Mucosa of descending colon (tissue), 3 donors: ENCODE measurements around the gene CEP290. TPM values are rescaled to one million over a fixed set of nuclear protein-coding genes. Genes with fewer than 3 reads are reported as not detected.
"Not testable (repeated sequence)": the region's sequence is repeated elsewhere in the genome, so short reads cannot be mapped to it uniquely, and the experiment has no call there.

Experiments
- ATAC-seq: fragments of 200-7000 bp; cut with Tn5 transposase; one replicate; pipeline ENCODE4 v1.9.1; 2020; ENCODE audit warnings: mild to moderate bottlenecking, moderate library complexity
- DNase-seq, 3 donors: peaks; one replicate each; pipeline ENCODE4 v3.0.0-alpha.2; 2020
- H3K36me3 ChIP-seq: fragments of 200-600 bp; one replicate; pipeline ENCODE4 v1.8.0; 2021; ENCODE audit warnings: low read depth, mild to moderate bottlenecking
- H3K4me1 ChIP-seq: fragments of 200-600 bp; one replicate; pipeline ENCODE4 v1.8.0; 2021; ENCODE audit warnings: low read depth, mild to moderate bottlenecking
- H3K4me3 ChIP-seq: fragments of 200-600 bp; one replicate; pipeline ENCODE4 v1.8.0; 2021; ENCODE audit warnings: mild to moderate bottlenecking
- H3K9me3 ChIP-seq: fragments of 200-600 bp; one replicate; pipeline ENCODE4 v1.8.0; 2021; ENCODE audit warnings: mild to moderate bottlenecking
- intact Hi-C, 2 donors: fragments of 100-400 bp; cut with DNase I in 1 of 2; cut with micrococcal nuclease in 1 of 2; formaldehyde crosslinking; loops; one replicate each; pipeline versions ENCODE4 v1.11.0 to v1.11.1; 2022; cut with DNase I, micrococcal nuclease
- total RNA-seq, 3 donors: library from RNA; stranded (reverse); fragmentation: NEBNext Ultra II Directional in 2 of 3; extraction: Animal tissue kit (Norgen Biotek cat#: 25700) in 2 of 3; gene quantifications; one replicate each; pipeline versions ENCODE4 v1.2.1 to v1.2.4, GENCODE V29; 2021 to 2023
- TF ChIP-seq, protein P1 (sequence below): fragments of 200-600 bp; IDR thresholded peaks from one replicate; pipeline ENCODE4 v1.8.0; 2022; ENCODE audit warnings: antibody characterized with exemption, mild to moderate bottlenecking
- donor health status: DM: no; HTN: no; CAD: no; lungs with moderate emphysema.
- donor health status: DM: no; HTN: no; CAD: no.
- donor health status: DM: no; HTN: yes; CAD: no.

Gene CEP290
- total RNA-seq, 3 donors from 2014 or later = 6.8 to 13.0 (median 12.1) TPM

DNA sequence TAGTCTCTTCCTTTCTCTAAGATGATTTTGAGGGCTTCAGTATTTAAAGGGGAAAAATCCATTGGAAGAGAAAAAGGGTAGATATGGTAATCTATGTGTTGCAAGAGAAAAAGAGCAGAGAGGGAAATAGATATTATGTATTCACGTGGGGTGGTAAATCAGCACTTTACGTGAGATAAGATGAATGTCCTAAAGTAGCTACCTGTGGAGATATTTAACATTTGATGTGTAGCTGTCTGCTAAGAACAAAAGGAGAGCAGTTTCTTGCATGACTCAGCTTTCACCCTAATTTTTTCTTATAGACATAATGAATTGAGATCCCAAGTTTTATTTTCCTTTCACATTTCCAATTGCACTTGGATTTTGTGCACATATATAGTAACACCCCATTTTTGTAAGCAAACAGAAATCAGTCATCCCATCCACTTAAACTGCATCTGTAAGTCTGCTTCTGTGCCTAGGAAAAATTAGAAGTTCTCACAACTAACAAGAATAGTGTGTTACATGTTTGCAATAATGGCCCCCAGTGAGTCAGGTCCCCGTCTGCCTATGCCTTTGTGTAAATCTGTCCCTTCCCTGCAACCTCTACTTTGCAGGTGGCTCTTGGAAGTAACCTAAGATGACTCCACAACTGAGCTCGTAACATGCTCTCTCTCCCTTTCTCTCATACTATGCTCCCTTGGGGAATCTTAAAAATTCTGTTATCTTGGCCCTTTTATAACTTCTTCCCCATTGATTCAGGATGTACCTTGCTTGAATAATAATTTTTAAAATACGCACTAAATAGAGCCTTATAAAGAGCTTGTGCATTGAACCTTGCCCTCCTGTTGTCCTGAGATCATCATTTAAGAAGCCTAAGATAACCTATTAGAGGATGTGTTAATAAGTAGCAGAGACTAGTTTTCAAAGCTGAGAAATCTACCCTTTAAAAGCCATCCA is 3.9 kb upstream of the CEP290 start:
- no peaks in the 10 kb centered on the region for H3K4me1 ChIP-seq
- no peaks in the 10 kb centered on the region for H3K9me3 ChIP-seq
- H3K36me3 ChIP-seq = no peaks in the 10 kb centered on the region
- H3K4me3 ChIP-seq = no peak overlapping the region
- ATAC-seq = no peak
- intact Hi-C loops = no loop called here
- no peak for DNase-seq
- TF ChIP-seq, protein P1, sequence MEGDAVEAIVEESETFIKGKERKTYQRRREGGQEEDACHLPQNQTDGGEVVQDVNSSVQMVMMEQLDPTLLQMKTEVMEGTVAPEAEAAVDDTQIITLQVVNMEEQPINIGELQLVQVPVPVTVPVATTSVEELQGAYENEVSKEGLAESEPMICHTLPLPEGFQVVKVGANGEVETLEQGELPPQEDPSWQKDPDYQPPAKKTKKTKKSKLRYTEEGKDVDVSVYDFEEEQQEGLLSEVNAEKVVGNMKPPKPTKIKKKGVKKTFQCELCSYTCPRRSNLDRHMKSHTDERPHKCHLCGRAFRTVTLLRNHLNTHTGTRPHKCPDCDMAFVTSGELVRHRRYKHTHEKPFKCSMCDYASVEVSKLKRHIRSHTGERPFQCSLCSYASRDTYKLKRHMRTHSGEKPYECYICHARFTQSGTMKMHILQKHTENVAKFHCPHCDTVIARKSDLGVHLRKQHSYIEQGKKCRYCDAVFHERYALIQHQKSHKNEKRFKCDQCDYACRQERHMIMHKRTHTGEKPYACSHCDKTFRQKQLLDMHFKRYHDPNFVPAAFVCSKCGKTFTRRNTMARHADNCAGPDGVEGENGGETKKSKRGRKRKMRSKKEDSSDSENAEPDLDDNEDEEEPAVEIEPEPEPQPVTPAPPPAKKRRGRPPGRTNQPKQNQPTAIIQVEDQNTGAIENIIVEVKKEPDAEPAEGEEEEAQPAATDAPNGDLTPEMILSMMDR = no peak

DNA sequence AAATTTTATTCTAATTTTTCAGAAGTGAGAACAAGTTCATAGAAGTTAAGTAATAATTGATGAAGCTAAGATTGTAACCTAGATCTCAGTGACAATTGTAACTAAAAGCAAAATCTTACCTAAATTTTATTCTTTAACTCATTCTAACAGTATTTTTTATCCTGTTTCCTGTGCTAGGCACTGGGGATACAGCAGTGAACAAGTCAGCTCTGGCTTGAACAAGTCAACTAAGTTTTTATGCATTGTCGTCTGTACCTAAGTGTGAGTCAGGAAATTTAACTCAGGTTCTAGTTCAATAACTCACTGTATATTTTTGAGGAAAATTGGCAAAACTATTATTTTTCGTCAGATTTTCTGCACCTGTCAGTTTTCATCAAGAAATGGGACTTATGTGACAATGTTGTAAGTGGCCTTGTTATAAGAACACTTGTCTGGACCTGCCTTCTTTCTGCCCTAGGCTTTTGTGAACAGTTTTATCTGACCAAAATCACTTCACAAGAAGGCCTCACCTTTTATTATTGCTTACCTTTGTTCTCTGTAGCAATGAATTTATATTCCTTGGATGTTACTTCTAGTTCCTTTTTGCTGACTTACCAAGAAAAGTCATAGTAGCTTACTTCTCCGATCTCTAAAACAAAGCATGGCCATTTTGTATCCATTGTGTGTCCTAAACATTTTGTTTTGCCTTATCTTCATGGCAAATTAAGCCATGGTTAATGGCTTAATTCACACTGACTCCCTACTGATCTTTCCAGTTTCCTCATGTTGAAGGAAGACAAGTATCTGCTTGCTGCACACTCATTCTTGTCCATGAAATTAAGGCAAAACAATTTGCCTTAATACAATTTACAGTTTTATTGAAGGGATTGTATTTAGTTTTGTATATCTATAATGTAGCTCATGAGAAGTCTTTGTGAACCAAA is 2.9 kb upstream of the CEP290 start:
- no peak for ATAC-seq
- TF ChIP-seq, protein P1 = no peak
- DNase-seq = no peak
- H3K4me3 ChIP-seq = no peak overlapping the region
- H3K9me3 ChIP-seq = no peaks in the 10 kb centered on the region
- no peaks in the 10 kb centered on the region for H3K4me1 ChIP-seq
- intact Hi-C loops = no loop called here
- no peaks in the 10 kb centered on the region for H3K36me3 ChIP-seq

DNA sequence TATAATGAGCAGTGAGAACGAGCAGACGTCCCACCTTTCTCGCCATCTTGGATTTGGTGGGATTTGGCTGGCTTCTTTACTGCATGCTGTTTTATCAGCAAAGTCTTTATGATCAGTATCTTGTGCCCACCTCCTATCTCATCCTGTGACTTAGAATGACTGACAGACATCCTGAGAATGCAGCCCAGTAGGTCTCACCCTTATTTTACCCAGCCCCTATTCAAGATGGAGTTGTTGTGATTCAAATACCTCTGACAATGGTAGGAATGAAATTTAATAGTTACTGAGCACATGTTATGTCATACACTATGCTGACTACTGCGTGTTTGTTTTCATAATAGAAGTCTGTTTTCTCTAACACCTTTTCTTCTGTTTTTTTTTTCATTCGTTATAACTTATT is 2.1 kb upstream of the CEP290 start:
- TF ChIP-seq, protein P1 = no peak
- H3K9me3 ChIP-seq = no peaks in the 10 kb centered on the region
- DNase-seq (no peak), ATAC-seq (no peak)
- intact Hi-C loops = no loop called here
- no peaks in the 10 kb centered on the region for H3K36me3 ChIP-seq
- H3K4me3 ChIP-seq = no peak overlapping the region
- H3K4me1 ChIP-seq = no peaks in the 10 kb centered on the region

DNA sequence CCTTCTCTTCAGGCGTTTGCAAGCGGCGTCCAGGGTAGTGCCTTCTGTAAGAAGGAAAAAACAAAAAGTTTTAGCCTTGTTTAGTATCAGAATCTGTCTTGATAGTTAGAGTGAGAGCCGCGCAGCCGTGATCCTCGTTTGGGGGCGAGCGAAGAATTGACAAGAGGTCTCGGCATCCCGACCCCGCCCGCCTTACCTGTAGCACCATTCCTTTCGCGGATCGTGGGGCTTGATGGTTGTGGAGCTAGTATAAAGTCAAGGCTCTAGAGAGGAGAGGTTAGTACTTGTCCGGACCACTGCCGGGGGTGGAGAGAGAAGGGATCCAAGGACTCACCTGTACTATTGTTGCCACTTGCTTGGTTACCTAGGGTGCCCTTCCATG is 713 bp upstream of the CEP290 start:
- intact Hi-C loops = no loop called here
- DNase-seq (peak in 2 of 3 donors; percentile 55 to 57), ATAC-seq (peak; percentile 10)
- H3K4me3 ChIP-seq = peak overlapping the region; percentile 54
- TF ChIP-seq, protein P1 = no peak
- no peaks in the 10 kb centered on the region for H3K36me3 ChIP-seq
- no peaks in the 10 kb centered on the region for H3K4me1 ChIP-seq
- no peaks in the 10 kb centered on the region for H3K9me3 ChIP-seq

GRCh38 chr12:88141425-88141773 is 489 bp downstream of the CEP290 start:
- Histone ChIP-seq H3K36me3 (no peaks in the 10 kb centered on the region), H3K4me3 (peak overlapping the region; percentile 54), H3K9me3 (no peaks in the 10 kb centered on the region), H3K4me1 (no peaks in the 10 kb centered on the region)
- no peak for ATAC-seq
- intact Hi-C loops = no loop called here
- DNase-seq = no peak
- TF ChIP-seq, protein P1 = no peak

DNA sequence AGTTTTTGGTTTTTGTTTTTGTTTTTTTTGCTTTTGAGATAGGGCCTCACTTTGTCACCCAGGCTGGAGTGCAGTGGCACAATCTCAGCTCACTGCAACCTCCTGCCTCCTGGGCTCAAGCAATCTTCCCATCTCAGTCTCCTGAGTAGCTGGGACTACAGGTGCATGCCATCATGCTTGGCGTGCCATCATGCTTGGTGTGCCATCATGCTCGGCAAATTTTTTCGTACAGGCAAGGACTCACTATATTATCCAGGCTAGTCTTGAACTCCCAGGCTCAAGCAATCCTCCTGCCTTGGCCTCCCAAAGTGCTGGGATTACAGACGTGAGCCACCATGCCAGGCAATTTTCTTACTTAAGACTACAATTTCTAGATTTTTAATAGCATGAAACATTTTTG is 2.2 kb downstream of the CEP290 start:
- H3K4me1 ChIP-seq, ATAC-seq, H3K9me3 ChIP-seq, H3K4me3 ChIP-seq, intact Hi-C loops, H3K36me3 ChIP-seq, DNase-seq: not testable (repeated sequence)

DNA sequence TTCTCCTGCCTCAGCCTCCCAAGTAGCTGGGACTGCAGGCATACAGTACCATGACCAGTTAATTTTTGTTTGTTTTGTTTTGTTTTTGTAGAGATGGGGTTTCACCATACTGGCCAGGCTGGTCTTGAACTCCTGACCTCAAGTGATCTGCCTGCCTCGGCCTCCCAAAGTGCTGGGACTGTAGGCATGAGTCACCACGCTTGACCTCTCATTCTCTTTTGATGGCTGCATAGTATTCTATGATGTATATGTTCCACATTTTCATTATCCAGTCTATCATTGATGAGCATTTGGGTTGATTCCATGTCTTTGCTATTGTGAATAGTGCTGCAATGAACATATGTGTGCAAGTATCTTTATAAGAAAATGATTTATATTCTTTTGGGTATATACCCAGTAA is 8.7 kb downstream of the CEP290 start:
- H3K36me3 ChIP-seq, intact Hi-C loops, ATAC-seq, H3K9me3 ChIP-seq, H3K4me3 ChIP-seq, H3K4me1 ChIP-seq, DNase-seq: not testable (repeated sequence)
